Activated CD8-positive, alpha-beta T cell treated with anti-CD3 and anti-CD28 coated beads for 36 hours (primary cell): ENCODE data around the gene PADI3. TPM values are rescaled to one million over a fixed set of nuclear protein-coding genes. Genes with fewer than 3 reads are reported as not detected.

Experiments
- ATAC-seq: fragments of 200-7000 bp; cut with Tn5 transposase; one replicate; pipeline ENCODE4 v1.10.0; 2021; ENCODE audit warnings: mild to moderate bottlenecking, moderate library complexity
- CTCF ChIA-PET: fragments of 350-600 bp; sonication (Branson Sonifier 250); formaldehyde crosslinking; loops from one replicate; lab custom pipeline; 2021; ENCODE audit warnings: antibody characterized with exemption; lab: Charles Lee
- POLR2A ChIA-PET: fragments of 350-600 bp; sonication (Branson Sonifier 250); formaldehyde crosslinking; loops from one replicate; lab custom pipeline; 2021; ENCODE audit warnings: antibody characterized with exemption; lab: Charles Lee
- DNase-seq: peaks from one replicate; pipeline ENCODE4 v3.0.0-alpha.2; 2020
- H3K27ac Mint-ChIP-seq: one replicate; pipeline ENCODE4 v1.8.0; 2021; ENCODE audit warnings: mild to moderate bottlenecking, mixed read lengths
- H3K27me3 Mint-ChIP-seq: one replicate; pipeline ENCODE4 v1.8.0; 2021; ENCODE audit warnings: mixed read lengths
- H3K36me3 Mint-ChIP-seq: one replicate; pipeline ENCODE4 v1.8.0; 2021; ENCODE audit warnings: low read depth, mixed read lengths
- H3K4me1 Mint-ChIP-seq: one replicate; pipeline ENCODE4 v1.8.0; 2021; ENCODE audit warnings: low read depth, mixed read lengths
- H3K4me3 Mint-ChIP-seq: one replicate; pipeline ENCODE4 v1.8.0; 2021; ENCODE audit warnings: mild to moderate bottlenecking, moderate library complexity, mixed read lengths
- H3K9me3 Mint-ChIP-seq: one replicate; pipeline ENCODE4 v1.8.0; 2021; ENCODE audit warnings: mixed read lengths
- intact Hi-C: fragments of 100-400 bp; cut with micrococcal nuclease; formaldehyde crosslinking; loops from one replicate; pipeline ENCODE4 v1.10.0; 2022
- total RNA-seq, 2 experiments: library from RNA; stranded (reverse); gene quantifications; one replicate each; pipeline ENCODE4 v1.2.3, GENCODE V29; 2021
- TF ChIP-seq, protein P1 (sequence below): fragments of 200-600 bp; IDR thresholded peaks from one replicate; pipeline ENCODE4 v1.8.0; 2022; ENCODE audit warnings: antibody characterized with exemption, mild to moderate bottlenecking

PADI3 gene
- total RNA-seq, 2 experiments from 2014 or later: not detected

DNA sequence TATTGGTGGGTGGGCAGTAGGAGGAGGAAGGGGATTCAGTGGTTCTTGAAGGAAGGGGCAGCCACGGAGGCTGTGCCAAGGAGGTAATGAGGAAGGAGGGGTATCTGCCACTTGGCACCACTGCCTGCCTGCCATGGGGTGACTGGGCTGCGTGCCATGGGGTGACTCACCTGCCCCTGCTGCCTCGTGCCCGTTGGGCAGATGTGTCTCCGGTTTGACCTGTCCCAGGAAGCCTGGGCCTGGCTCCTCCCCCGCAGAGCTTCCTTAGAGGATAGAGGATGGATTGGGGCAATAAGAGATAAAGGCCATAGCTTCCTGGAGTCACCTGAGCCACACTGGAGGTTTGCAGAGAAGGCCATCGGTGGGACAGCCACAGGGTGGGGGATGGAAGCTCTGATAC is 1.7 kb downstream of the PADI3 start:
- no peak overlapping the region for H3K27ac Mint-ChIP-seq
- H3K4me1 Mint-ChIP-seq: no peaks in the 10 kb centered on the region
- peaks cover 4% of the 10 kb centered on the region for H3K27me3 Mint-ChIP-seq
- no peaks in the 10 kb centered on the region for H3K9me3 Mint-ChIP-seq
- no peak overlapping the region for H3K4me3 Mint-ChIP-seq
- ChIA-PET CTCF (interaction anchor here (0.7 to 1.7 kb wide), 2 partner anchors 13 to 24 kb away, joined by 3 to 4 read pairs; no protein-coding TSS in a partner anchor), POLR2A (no interaction called here)
- TF ChIP-seq, protein P1, sequence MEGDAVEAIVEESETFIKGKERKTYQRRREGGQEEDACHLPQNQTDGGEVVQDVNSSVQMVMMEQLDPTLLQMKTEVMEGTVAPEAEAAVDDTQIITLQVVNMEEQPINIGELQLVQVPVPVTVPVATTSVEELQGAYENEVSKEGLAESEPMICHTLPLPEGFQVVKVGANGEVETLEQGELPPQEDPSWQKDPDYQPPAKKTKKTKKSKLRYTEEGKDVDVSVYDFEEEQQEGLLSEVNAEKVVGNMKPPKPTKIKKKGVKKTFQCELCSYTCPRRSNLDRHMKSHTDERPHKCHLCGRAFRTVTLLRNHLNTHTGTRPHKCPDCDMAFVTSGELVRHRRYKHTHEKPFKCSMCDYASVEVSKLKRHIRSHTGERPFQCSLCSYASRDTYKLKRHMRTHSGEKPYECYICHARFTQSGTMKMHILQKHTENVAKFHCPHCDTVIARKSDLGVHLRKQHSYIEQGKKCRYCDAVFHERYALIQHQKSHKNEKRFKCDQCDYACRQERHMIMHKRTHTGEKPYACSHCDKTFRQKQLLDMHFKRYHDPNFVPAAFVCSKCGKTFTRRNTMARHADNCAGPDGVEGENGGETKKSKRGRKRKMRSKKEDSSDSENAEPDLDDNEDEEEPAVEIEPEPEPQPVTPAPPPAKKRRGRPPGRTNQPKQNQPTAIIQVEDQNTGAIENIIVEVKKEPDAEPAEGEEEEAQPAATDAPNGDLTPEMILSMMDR: no peak
- DNase-seq: no peak
- intact Hi-C loops: no loop called here
- ATAC-seq: no peak
- no peaks in the 10 kb centered on the region for H3K36me3 Mint-ChIP-seq

DNA sequence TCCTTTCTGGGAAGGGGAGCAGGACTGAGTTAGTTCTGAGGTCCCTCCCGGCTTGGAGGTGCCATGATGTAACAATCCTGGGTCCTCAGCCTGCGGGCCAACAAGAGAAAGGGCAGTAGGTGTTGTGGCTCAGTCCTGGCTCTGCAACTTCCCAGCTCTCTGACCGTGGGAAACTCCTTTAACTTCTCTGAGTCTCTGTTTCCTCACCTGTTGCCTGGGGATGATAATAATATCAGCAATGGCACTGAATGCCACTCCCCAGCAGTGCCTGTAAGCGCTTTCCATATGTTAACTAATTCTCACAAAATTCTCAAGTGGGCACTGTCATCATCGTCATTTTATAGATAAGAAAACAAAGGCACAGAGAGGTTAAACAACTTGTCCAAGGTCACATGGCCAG is 2.3 kb downstream of the PADI3 start:
- POLR2A ChIA-PET: no interaction called here
- no peaks in the 10 kb centered on the region for H3K9me3 Mint-ChIP-seq
- DNase-seq (no peak), ATAC-seq (no peak)
- no peaks in the 10 kb centered on the region for H3K36me3 Mint-ChIP-seq
- peaks cover 9% of the 10 kb centered on the region for H3K27me3 Mint-ChIP-seq
- TF ChIP-seq, protein P1: no peak
- intact Hi-C loops: no loop called here
- H3K27ac Mint-ChIP-seq: no peak overlapping the region
- CTCF ChIA-PET: interaction anchor here (0.7 to 1.7 kb wide), 2 partner anchors 14 to 23 kb away, joined by 3 to 4 read pairs; no protein-coding TSS in a partner anchor
- no peaks in the 10 kb centered on the region for H3K4me1 Mint-ChIP-seq
- no peak overlapping the region for H3K4me3 Mint-ChIP-seq

DNA sequence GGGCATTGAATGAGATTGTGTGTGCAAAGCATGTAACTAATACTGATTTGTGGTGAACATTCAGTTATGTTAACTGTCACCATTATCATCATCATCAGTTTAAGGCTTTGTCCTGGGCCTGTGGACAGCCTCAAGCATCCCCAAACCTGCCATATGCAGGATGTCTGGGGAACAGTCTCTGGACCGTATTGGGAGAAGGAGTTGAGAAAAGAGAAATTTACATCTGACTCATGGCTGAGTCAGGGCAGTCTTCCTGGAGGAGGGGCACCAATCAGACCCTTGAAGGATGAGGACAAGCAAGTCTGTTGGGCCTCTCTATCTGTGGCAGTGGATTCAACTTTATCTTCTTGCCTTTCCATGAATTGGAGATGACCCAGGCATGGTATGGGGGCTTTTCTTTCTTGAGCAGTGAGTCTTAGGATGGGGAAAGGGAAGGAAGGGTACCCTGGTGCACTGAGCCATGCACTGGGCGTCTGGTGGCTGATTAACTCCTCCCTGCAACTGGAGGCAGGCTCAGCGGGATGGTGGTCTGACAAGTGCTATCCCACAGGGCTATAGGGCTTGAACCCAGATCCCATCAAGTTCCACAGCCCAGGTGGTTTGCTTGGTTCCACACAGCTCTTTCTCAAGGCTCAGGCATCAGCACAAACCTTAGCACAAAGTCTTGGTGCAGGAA is 2.9 kb downstream of the PADI3 start:
- peaks cover 9% of the 10 kb centered on the region for H3K27me3 Mint-ChIP-seq
- no peaks in the 10 kb centered on the region for H3K4me1 Mint-ChIP-seq
- ChIA-PET POLR2A (no interaction called here), CTCF (no interaction called here)
- H3K9me3 Mint-ChIP-seq: no peaks in the 10 kb centered on the region
- H3K27ac Mint-ChIP-seq: no peak overlapping the region
- TF ChIP-seq, protein P1: no peak
- intact Hi-C loops: no loop called here
- H3K4me3 Mint-ChIP-seq: no peak overlapping the region
- ATAC-seq: no peak
- H3K36me3 Mint-ChIP-seq: no peaks in the 10 kb centered on the region
- DNase-seq: no peak

DNA sequence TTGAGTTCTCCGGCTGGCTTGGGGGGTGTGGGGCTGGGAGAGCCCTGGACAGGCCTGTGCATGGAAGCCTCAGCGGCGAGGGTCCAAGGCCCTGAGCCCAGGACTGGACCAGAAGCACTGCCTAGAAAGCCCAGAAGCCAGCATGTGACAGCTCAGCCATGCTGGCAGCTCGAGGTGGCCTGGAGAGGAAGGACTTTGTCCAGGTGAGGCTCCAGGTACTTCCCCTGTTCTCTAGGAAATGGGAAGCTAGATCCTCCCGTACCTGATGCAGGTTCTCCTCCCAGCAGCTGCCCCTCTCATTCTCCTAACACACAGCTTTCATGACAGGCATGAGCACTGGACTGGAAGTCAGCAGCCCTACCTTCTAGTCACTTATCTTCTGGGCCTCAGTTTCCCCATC is 6.4 kb downstream of the PADI3 start:
- POLR2A ChIA-PET: no interaction called here
- intact Hi-C loops: no loop called here
- Mint-ChIP-seq H3K36me3 (no peaks in the 10 kb centered on the region), H3K4me3 (no peak overlapping the region), H3K4me1 (no peaks in the 10 kb centered on the region), H3K27me3 (peaks cover 10% of the 10 kb centered on the region), H3K9me3 (no peaks in the 10 kb centered on the region), H3K27ac (no peak overlapping the region)
- CTCF ChIA-PET: no interaction called here
- ATAC-seq (no peak), DNase-seq (no peak)
- TF ChIP-seq, protein P1: no peak

DNA sequence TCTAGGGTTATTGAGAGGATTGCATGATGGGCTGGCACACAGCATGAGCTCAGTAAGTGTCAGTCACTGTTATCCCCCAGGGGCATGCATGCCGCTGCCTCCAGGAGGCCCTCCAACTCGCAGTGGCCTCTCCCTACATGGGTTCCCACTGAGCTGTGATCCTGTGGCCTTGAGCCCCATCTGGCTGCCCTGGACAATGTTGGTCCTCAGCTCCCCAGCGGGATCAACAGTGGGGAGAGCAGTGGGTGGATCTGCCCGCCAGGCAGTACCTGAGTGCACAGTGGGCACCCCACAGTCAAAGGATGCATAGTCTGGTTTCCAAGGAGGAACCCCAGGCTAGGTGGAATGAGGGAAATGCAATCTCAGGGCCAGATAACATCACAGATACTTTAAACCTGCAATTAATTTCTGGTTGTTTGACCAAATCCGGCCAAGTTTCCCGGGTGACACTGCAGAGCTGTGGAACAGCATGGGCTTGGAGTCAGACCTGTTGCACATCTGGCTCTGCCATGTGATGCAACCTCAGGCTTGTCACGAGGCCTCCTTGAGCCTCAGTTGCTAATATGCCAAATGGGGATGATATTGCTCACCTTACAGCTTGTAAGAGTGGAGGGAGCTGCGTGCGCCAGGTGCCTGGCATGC is 9.3 kb downstream of the PADI3 start:
- Mint-ChIP-seq H3K4me3 (no peak overlapping the region), H3K36me3 (no peaks in the 10 kb centered on the region), H3K9me3 (no peaks in the 10 kb centered on the region), H3K4me1 (no peaks in the 10 kb centered on the region), H3K27me3 (peaks cover 12% of the 10 kb centered on the region), H3K27ac (no peak overlapping the region)
- ATAC-seq (no peak), DNase-seq (no peak)
- TF ChIP-seq, protein P1: no peak
- intact Hi-C loops: no loop called here
- ChIA-PET POLR2A (no interaction called here), CTCF (no interaction called here)
